Stimulated activated CD4-positive, alpha-beta T cell treated with anti-CD3 and anti-CD28 coated beads, Interleukin-4, amount 100 ng/mL, for 1 hour (primary cell): Measurements from ENCODE around the gene ZP2.
A peak's percentile ranks its signal among the peaks of the same experiment; 100 is the strongest.
"Not testable (repeated sequence)": the region's sequence is repeated elsewhere in the genome, so short reads cannot be mapped to it uniquely, and the experiment has no call there.

Experiments used
- DNase-seq: peaks from one replicate; pipeline ENCODE4 v3.0.0-alpha.2; 2020

Gene ZP2

DNA sequence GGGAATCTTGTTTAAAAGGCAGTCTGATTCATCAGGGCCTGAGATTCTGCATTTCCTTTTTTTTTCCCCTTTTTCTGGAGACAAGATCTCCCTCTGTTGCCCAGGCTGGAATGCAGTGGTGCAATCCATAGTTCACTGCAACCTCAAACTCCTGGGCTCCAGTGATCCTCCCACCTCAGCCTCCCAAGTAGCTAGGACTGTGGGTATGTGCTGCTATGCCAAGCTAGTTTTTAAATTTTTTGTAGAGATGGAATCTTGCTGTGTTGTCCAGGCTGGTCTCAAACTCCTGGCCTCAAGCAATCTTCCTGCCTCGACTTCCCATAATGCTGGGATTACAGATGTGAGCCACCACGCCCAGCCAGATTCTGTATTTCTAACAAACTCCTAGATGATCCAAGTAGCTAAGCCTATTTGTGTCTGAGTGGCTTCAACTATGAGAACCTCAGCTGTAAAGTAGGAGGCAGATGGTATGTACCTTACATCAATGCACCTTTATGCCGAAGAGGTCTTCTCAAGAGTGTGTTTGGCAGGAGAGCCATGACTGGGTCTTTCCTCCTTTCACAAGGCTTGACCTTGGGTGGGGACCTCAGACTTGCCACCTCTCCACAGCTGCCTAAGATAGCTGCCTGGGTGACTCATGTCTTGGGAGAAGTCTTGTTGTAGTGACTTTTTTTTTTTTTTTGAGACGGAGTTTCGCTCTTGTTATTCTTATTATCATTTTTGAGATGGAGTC is 42.0 kb downstream of the ZP2 start:
- DNase-seq = no peak

- DNase-seq = no peak
These were observed 43.3 kb downstream of the ZP2 start for GRCh38 chr16:21167929-21168602.

GRCh38 chr16:21167360-21167759 is 44.0 kb downstream of the ZP2 start:
- no peak for DNase-seq

- DNase-seq = no peak
These were observed 44.8 kb downstream of the ZP2 start for GRCh38 chr16:21166561-21166961.

DNA sequence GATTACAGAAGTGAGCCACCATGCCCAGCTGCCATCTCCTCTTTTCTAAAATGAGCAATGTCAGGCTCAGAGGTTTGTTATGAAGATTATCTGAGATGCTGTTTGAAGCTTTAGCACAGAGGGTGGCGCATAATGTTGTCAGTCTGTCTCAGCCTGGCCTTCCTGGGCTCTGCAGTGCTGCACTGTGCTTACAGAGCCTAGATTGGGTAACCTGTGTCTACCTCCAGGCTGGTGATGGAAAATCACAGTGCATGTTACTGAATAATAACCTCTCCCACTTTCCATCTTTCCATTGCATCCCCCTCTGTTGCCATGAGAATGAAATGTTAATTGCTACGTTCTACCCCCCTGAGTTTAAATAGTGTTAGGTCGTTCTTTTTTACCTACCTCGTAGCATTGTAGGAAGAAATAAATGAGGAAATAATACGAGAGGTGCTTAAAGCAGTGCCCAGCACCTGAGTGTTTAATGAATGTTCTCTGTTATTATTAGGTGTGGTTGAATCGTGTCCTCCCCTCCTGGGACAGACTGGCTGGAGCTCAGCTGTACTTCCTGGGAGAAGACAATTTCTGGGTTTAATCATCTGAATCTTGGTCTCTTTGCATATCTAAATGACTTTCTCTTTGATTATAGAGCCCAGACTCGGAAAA is 46.7 kb downstream of the ZP2 start:
- DNase-seq = no peak

DNA sequence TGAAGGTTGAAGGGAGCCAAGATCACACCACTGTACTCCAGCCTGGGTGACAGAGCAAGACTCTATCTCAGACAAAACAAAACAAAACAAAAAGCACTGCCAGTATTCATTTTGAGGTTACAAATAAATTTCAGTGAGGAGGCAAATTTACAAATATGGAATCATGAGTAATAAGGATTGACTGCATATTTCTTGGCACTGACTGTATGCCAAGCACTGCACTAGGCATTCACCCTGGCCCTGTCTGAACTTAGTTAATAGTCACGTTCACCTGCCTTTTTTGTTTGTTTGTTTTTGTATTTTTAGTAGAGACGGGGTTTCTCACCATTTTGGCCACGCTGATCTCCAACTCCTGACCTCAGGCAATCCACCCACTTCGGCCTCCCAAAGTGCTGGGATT is 47.8 kb downstream of the ZP2 start:
- no peak for DNase-seq

DNA sequence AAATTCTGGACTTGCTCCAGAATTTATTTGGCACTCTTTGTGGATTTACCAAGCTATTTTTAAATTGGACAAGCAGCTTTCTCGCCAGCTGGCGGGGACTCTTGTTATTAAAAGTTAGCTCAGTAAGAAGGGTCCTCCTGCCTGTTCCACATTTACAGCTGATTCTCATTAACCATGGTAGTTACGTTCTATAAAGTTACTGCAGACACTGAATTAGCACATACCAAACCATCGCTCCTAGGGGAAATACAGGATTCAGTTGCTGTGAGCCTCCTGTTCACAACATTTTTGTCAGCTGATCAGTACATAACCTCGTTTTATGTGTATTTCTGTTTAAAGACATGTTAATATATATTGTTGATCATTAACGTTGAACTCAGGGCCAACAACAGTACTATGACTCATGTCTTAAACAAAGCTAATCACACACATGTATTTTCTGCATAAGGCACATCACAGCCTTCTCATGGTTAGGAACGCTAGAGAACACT is 48.7 kb downstream of the ZP2 start:
- DNase-seq = no peak

- DNase-seq = no peak
These were observed 50.2 kb downstream of the ZP2 start for GRCh38 chr16:21161211-21161610.

DNA sequence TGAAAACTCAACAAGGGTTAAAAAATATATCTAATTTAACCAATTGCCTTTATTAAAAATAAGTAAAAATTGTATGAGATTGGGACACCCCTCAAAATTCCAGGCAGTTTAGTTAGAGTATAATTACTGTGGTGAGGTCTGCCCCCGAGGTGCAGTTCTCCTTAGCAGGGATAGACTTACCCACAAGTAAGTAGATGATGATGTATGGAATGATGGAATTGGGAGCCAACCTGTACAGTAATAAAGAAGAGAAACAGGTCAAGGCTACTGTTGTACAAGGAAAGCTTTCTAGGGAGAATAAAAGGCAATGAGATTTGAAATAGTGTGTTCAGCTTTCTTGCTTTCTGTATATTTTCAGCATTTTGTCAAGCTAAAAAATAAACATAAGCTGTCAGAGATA is 51.1 kb downstream of the ZP2 start:
- DNase-seq = no peak

DNA sequence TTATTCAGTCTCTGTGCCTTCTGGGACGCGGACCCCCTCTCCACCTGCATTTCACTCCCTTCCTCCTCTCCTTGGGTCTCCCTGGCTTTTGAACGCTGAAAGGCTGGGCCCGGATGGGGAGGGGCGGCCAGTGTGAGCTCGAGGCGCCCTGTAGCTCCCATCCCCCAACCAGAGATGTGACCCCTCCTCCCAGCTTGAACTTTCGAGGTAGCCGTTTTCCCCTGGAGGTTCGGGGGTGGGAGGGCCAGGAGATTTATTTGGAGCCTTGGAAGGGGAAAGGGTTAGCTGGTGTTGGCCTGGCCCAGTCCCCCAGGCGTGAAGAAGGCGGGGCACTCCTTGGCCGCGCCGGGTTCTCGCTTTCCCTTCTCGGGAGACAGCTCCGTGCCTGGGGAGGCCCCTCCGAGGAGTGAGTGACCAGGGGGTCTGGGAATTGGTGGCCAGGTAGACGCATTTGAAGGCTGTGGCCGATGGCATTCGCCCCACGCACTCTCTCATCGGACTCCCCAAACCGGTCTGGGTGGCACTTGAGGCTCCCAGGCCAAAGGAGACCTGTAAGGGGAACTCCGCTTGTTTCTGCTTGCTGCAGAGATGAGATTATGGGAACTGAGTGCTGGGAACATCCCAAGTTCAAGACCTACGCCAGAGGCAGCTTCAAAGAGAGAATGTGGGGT is 52.0 kb downstream of the ZP2 start:
- peak; percentile 22 for DNase-seq

GRCh38 chr16:21158208-21159110 is 52.9 kb downstream of the ZP2 start, which contains the start of gene LDAF1:
Gene LDAF1 (plus strand): TSS chr16:21158674. CDS start chr16:21161183, 2,509 bp downstream.
- peak; percentile 85 for DNase-seq

DNA sequence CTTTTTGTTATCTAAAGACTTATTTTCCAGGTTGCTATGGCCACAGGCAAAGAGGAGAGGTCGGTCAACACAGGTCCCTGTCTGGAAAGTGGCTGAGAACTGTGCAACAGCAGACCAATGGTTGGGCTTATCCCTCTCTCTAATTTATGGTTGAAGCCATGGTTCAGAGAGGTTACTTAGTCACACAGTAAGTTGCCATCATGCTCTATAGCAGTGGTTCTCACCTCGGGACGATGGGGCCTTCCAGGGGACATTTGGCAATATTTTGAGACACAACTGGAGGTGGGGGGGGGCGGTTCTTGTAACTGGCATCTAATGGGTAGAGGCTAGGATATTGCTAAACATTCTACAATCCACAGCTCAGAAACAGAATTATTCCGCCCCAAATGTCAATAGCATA is 53.7 kb downstream of the ZP2 start:
- no peak for DNase-seq

GRCh38 chr16:21156767-21157467 is 54.5 kb downstream of the ZP2 start:
- no peak for DNase-seq

DNA sequence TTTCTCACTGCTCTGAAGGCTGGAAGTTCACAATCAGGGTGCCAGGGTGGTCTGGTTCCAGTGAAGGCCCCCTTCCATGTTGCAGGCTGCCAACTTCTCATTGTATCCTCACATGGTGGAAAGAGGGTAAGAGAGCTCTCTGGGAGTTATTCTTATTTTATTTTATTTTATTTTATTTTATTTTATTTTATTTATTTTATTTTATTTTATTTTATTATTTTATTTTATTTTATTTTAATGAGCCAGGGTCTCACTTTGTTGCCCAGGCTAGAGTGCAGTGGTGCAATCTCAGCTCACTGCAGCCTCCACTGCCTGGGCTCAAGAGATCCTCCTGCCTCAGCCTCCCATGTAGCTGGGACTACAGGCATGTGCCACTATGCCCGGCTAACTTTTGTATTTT is 55.4 kb downstream of the ZP2 start:
- not testable (repeated sequence) for DNase-seq

GRCh38 chr16:21153124-21153729 is 58.1 kb downstream of the ZP2 start:
- DNase-seq = not testable (repeated sequence)

- not testable (repeated sequence) for DNase-seq
These were observed 59.0 kb downstream of the ZP2 start for GRCh38 chr16:21152160-21153030.

DNA sequence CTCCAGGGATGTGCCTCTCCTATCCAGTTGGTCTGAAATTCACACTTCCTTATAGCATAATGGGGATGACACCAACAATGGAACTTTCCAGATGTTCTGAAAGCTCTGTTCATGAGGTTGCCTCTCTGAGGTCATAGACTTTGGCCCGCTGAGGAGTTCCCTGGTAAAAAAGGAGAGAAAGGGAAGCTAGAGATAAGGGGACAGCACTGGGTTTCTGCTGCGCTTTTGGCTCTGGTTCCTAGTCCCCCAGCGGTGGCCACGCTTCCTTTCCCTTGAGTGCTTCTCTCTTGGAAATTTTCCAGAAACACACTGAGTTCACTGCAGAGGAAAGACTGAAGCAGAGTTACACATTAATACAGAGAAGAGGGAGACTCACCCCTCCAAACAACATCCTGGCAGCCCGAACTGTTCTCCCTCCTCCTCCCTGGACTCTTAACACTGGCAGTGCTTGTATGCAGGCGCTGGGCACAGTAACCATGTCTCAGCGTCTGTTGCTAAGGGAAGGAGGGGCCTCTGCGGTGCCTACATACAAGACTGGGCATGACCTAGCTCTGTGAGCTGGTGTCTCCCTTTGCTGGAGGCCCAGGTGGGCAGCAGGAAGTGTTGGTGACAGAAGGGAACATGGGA is 60.9 kb downstream of the ZP2 start, which contains the start of gene DNAH3:
Gene DNAH3, minus strand, starts transcription at position 472 of the 627 bp plus-strand sequence. CDS start 527 bp downstream, outside the sequence.
- DNase-seq = no peak
